Measurements from ENCODE around the gene DUS2. TPM values are rescaled to one million over a fixed set of nuclear protein-coding genes. Genes with fewer than 3 reads are reported as not detected.

The DUS2 gene
- total RNA-seq, 4 donors from 2014 or later = 4.5 to 9.6 (median 7.1) TPM

DNA sequence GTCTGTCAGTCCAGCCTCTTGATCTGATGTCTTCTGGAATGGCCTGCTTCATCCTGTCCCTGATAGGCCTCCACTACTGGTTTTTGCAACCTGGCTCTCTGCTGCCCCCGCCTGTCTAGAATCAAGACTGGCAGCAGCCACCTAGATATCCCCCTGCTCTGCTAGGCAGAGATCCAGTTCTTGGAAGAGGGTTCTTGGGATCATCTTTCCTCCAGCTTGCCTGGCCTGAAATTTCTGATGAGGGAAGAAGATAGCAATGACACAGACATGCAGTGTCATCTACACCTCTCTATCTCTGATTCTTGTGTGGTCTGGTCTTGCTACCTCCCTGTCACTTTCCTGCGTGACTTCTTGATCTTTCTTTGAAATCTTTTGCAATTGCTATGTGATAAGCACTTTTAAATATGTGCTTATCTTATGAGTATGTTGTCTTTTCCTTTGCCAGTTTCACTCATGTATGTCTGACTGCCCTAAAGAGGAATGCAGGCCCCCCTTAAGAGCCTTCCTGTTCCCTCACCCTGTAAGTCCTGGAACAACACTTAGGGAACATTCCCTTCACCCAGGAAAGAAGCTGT lies 41.8 kb downstream of the DUS2 start:
- H3K27me3 ChIP-seq = no peaks in the 10 kb centered on the region
- ATAC-seq (peak; percentile 90), DNase-seq (peak; percentile 83 to 91)
- intact Hi-C loops (cut with DNase I; ENCODE audit: low total_unique reads) = loop anchor here (2.0 to 5.0 kb wide), 2 partner anchors 72 to 248 kb away; no protein-coding TSS in a partner anchor
- H3K4me1 ChIP-seq = peaks cover 40 to 50% of the 10 kb centered on the region in 2 donors
- no peaks in the 10 kb centered on the region for H3K9me3 ChIP-seq
- H3K4me3 ChIP-seq = no peak overlapping the region
- H3K36me3 ChIP-seq = no peaks in the 10 kb centered on the region
- peak overlapping the region; percentile 85 to 92 (median 89) for H3K27ac ChIP-seq
- no peak for TF ChIP-seq POLR2A (IDR thresholded peaks at IDR 0.05)
- TF ChIP-seq, protein P1, sequence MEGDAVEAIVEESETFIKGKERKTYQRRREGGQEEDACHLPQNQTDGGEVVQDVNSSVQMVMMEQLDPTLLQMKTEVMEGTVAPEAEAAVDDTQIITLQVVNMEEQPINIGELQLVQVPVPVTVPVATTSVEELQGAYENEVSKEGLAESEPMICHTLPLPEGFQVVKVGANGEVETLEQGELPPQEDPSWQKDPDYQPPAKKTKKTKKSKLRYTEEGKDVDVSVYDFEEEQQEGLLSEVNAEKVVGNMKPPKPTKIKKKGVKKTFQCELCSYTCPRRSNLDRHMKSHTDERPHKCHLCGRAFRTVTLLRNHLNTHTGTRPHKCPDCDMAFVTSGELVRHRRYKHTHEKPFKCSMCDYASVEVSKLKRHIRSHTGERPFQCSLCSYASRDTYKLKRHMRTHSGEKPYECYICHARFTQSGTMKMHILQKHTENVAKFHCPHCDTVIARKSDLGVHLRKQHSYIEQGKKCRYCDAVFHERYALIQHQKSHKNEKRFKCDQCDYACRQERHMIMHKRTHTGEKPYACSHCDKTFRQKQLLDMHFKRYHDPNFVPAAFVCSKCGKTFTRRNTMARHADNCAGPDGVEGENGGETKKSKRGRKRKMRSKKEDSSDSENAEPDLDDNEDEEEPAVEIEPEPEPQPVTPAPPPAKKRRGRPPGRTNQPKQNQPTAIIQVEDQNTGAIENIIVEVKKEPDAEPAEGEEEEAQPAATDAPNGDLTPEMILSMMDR (IDR thresholded peaks at IDR 0.05 in 4 of 5, conservative IDR thresholded peaks at IDR 0.05 in 1 of 5) = peak; percentile 84 to 86 (median 85)
- in situ Hi-C loops (cut with MboI; ENCODE audit: low sequenced_read_pairs in 4 of 4) = no loop called here

DNA sequence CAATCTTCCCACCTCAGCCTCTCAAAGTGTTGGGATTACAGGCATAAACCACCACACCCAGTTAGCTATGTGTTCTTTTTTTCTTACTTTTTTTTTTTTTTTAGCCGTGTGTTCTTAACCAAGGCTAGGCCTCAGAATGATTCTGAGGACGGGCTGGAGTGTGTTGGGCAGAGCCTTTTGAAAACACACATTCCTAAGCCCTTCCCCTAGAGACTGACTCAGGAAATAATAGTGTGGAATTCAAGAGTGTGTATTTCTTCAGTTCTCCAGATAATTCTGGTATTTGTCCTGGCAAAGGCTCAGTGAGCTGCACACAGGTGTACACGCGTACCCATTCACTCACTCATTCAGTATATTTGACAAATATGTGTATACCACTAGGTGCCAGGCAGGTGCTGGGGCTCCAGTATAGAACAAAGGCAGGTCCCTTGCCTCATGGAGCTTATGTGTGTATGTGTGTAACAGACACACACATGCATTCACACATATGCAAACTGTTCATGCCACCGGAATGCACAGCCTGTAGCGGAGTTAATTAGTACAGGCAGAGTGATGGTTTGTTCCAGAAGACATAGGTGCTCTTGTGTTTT lies 42.7 kb downstream of the DUS2 start:
- no peak for DNase-seq
- in situ Hi-C loops (cut with MboI; ENCODE audit: low sequenced_read_pairs in 4 of 4) (no loop called here), intact Hi-C loops (cut with DNase I; ENCODE audit: low total_unique reads) (loop anchor here (2.0 kb wide), 1 partner anchor 73 kb away; no protein-coding TSS in a partner anchor)
- Histone ChIP-seq H3K36me3 (no peaks in the 10 kb centered on the region), H3K4me3 (no peak overlapping the region), H3K9me3 (no peaks in the 10 kb centered on the region), H3K4me1 (peaks cover 50 to 59% of the 10 kb centered on the region in 2 donors), H3K27me3 (no peaks in the 10 kb centered on the region), H3K27ac (peak overlapping the region; percentile 85 to 92 (median 89))
- no peak for TF ChIP-seq POLR2A (IDR thresholded peaks at IDR 0.05)
- TF ChIP-seq, protein P1 (IDR thresholded peaks at IDR 0.05 in 4 of 5, conservative IDR thresholded peaks at IDR 0.05 in 1 of 5) = no peak
- ATAC-seq = no peak

DNA sequence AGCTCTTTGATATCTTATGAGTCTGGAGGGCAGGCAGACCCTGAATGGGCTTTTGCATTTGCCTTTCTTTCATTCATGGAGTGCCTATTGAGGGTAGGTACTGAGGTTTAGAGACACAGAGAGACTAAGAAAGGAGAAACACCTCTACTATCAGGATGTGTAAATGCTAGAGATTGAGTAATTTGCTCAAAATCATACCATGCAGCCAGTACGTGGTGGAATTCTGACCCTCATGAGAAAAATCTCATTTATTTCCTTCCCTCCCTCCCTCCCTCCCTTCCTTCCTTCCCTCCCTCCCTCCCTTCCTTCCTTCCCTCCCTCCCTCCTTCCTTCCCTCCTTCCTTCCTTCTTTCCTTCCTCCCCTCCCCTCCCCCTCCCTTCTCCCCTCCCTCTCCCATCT lies 43.7 kb downstream of the DUS2 start:
- ATAC-seq (no peak), DNase-seq (no peak)
- Histone ChIP-seq H3K27me3 (no peaks in the 10 kb centered on the region), H3K4me1 (peaks cover 59 to 69% of the 10 kb centered on the region in 2 donors), H3K9me3 (no peaks in the 10 kb centered on the region), H3K4me3 (no peak overlapping the region), H3K27ac (peak overlapping the region; percentile 85 to 92 (median 89)), H3K36me3 (no peaks in the 10 kb centered on the region)
- TF ChIP-seq POLR2A (IDR thresholded peaks at IDR 0.05) = no peak
- TF ChIP-seq, protein P1 (IDR thresholded peaks at IDR 0.05 in 4 of 5, conservative IDR thresholded peaks at IDR 0.05 in 1 of 5) = no peak
- in situ Hi-C loops (cut with MboI; ENCODE audit: low sequenced_read_pairs in 4 of 4) = no loop called here
- intact Hi-C loops (cut with DNase I; ENCODE audit: low total_unique reads) = no loop called here

DNA sequence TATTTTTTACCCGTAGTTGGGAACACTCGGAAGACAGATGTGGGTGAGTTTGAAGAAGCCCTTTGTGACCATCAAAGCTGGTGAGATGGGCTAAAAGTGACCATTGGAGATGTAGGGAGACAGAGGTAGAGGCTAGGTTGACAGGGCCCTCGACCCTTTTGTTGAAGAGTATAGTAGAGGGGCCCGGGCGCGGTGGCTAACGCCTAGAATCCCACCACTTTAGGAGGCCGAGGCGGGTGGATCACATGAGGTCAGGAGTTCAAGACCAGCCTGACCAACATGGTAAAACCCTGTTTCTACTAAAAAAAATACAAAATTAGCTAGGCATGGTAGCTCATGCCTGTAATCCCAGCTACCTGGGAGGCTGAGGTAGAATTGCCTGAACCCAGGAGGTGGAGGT lies 45.8 kb downstream of the DUS2 start:
- H3K9me3 ChIP-seq = no peaks in the 10 kb centered on the region
- no peaks in the 10 kb centered on the region for H3K36me3 ChIP-seq
- no peak overlapping the region for H3K4me3 ChIP-seq
- intact Hi-C loops (cut with DNase I; ENCODE audit: low total_unique reads) (loop anchor here (1.0 kb wide), 1 partner anchor 160 kb away; no protein-coding TSS in a partner anchor), in situ Hi-C loops (cut with MboI; ENCODE audit: low sequenced_read_pairs in 4 of 4) (no loop called here)
- TF ChIP-seq POLR2A (IDR thresholded peaks at IDR 0.05) = no peak
- TF ChIP-seq, protein P1 (IDR thresholded peaks at IDR 0.05 in 4 of 5, conservative IDR thresholded peaks at IDR 0.05 in 1 of 5) = no peak
- H3K4me1 ChIP-seq = peaks cover 75 to 79% of the 10 kb centered on the region in 2 donors
- no peak for ATAC-seq
- peak overlapping the region; percentile 77 to 89 (median 84) for H3K27ac ChIP-seq
- no peaks in the 10 kb centered on the region for H3K27me3 ChIP-seq
- DNase-seq = no peak

Data from gastrocnemius medialis (tissue), 4 donors.